ENCODE results near the gene HPCAL1. TPM values are rescaled to one million over a fixed set of nuclear protein-coding genes. Genes with fewer than 3 reads are reported as not detected.

HPCAL1 gene
- total RNA-seq, 2 donors from 2014 or later, result 22.5 to 203 TPM

DNA sequence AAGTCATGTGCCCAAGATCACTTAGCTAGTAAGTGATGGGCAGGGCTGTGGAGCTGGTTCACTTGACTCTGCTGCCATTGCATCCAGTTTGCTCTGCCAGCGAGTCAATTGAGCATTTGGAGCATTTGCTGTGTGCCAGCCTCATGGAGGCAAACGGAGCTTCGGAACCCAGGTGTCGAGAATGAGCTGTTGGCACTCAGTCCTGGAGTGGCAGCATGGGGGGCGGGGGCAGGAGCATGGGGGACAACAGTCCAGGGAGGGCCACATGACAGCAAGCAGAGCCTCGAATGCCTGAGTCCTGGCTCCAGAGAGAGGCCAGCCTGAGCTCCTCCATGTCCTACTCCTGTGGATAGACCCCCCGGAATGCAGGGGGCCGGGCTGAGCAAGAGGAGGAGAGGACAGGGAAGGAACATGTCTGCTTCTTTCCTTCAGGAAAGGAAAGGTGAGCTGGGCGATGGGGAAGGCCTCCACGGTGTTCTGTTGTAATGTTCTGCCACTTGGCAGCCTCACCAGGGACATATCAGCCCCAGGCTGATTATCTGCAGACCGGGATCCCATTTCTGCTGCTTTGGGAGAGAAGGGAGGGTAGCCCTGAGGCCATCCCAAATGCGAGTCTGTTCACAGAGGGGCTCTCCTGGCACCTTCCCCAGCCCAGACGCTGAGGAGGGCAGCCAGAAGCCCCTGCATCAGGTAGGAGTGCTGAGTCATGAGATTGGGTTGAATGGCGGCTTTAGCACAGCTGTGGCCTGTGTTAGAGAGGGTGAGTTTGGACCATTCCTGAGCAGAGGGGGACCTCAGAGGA lies 59.6 kb downstream of the HPCAL1 start:
- no peaks in the 10 kb centered on the region for H3K36me3 ChIP-seq
- intact Hi-C loops (cut with DNase I), result no loop called here
- DNase-seq (ENCODE audit: low spot score), result no peak
- H3K9me3 ChIP-seq, result no peaks in the 10 kb centered on the region
- WGBS, result 64% methylated on average over 14 of the region's 14 CpGs
- no peak overlapping the region for H3K27ac ChIP-seq
- no peaks in the 10 kb centered on the region for H3K4me1 ChIP-seq (replicated peaks)
- H3K27me3 ChIP-seq (replicated peaks; ENCODE audit: insufficient read depth), result no peaks in the 10 kb centered on the region
- TF ChIP-seq POLR2A (IDR thresholded peaks at IDR 0.05) (no peak), POLR2AphosphoS5 (IDR thresholded peaks at IDR 0.05) (no peak)
- TF ChIP-seq, protein P1, sequence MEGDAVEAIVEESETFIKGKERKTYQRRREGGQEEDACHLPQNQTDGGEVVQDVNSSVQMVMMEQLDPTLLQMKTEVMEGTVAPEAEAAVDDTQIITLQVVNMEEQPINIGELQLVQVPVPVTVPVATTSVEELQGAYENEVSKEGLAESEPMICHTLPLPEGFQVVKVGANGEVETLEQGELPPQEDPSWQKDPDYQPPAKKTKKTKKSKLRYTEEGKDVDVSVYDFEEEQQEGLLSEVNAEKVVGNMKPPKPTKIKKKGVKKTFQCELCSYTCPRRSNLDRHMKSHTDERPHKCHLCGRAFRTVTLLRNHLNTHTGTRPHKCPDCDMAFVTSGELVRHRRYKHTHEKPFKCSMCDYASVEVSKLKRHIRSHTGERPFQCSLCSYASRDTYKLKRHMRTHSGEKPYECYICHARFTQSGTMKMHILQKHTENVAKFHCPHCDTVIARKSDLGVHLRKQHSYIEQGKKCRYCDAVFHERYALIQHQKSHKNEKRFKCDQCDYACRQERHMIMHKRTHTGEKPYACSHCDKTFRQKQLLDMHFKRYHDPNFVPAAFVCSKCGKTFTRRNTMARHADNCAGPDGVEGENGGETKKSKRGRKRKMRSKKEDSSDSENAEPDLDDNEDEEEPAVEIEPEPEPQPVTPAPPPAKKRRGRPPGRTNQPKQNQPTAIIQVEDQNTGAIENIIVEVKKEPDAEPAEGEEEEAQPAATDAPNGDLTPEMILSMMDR (IDR thresholded peaks at IDR 0.05), result no peak
- H3K4me3 ChIP-seq, result no peak overlapping the region

DNA sequence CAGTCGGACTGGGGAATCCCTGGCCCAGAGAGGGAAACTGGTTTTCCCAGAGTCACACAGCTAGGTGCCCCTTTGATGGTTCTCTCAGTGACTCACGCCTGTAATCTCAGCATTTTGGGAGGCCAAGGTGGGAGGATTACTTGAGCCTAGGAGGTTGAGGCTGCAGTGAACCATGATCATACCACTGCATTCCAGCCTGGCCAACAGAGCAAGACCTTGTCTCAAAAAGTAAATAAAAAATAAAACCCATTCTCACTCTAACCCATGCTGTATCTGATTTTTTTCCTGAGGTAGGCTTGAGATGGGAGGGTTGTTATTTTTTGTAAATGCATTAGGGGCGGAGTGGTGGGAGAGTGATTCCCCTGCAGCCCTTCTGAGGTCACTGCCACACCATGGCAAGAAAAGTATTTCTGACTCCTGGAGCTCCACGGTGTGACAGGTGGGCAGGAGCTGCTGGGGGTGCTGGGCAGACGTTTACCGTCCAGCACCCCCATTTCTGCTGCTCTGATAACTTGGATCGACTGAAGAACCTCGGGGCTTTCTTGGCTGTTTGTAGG lies 60.3 kb downstream of the HPCAL1 start:
- intact Hi-C loops (cut with DNase I), result no loop called here
- no peaks in the 10 kb centered on the region for H3K4me1 ChIP-seq (replicated peaks)
- 91% methylated on average over 8 of the region's 8 CpGs for WGBS
- no peaks in the 10 kb centered on the region for H3K27me3 ChIP-seq (replicated peaks; ENCODE audit: insufficient read depth)
- H3K4me3 ChIP-seq, result no peak overlapping the region
- H3K27ac ChIP-seq, result no peak overlapping the region
- no peaks in the 10 kb centered on the region for H3K36me3 ChIP-seq
- no peaks in the 10 kb centered on the region for H3K9me3 ChIP-seq
- DNase-seq (ENCODE audit: low spot score), result no peak
- no peak for TF ChIP-seq POLR2AphosphoS5 (IDR thresholded peaks at IDR 0.05)

DNA sequence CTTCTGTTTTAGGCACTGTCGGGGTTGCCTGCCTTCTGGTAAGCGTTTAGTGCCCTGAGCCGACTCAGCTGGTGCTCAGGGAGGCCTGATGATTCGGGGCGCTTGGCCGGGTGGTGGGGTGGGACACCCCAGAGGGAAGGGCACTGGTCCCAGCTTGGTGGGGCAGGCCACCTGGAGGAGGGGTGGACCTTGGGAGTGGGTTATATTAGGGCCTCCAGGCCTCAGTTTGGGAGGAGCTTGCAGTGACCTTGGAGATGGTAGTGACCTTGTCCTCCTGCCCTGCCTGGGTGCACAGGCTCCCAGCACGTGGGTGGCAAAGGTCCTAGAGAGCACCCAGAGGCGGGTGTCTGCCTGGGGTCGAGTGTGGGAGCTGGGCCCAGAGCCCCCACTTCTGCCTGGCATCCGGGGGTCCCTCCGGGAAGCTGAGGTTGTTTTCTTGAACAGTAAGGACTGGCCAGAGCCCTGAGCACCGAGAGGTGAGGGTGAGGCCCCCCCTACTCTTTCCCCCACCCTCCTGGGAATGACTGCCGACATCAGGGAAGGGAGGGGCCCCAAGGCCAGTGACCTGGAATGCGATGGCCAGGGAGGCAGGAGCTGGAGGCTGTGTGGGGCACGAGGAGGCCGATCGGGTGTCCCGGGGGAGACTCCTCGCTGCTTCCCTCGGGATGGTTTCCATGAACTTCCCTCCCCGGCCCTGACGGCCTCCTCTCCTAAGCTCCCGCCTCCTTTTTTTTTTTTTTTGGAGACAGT lies 61.3 kb downstream of the HPCAL1 start:
- Histone ChIP-seq H3K4me1 (replicated peaks) (no peaks in the 10 kb centered on the region), H3K4me3 (no peak overlapping the region), H3K9me3 (no peaks in the 10 kb centered on the region), H3K27ac (no peak overlapping the region), H3K36me3 (no peaks in the 10 kb centered on the region), H3K27me3 (replicated peaks; ENCODE audit: insufficient read depth) (no peaks in the 10 kb centered on the region)
- TF ChIP-seq POLR2AphosphoS5 (IDR thresholded peaks at IDR 0.05) (no peak), POLR2A (IDR thresholded peaks at IDR 0.05) (no peak)
- TF ChIP-seq, protein P1 (IDR thresholded peaks at IDR 0.05), result no peak
- intact Hi-C loops (cut with DNase I), result no loop called here
- WGBS, result 91% methylated on average over 20 of the region's 23 CpGs
- no peak for DNase-seq (ENCODE audit: low spot score)

DNA sequence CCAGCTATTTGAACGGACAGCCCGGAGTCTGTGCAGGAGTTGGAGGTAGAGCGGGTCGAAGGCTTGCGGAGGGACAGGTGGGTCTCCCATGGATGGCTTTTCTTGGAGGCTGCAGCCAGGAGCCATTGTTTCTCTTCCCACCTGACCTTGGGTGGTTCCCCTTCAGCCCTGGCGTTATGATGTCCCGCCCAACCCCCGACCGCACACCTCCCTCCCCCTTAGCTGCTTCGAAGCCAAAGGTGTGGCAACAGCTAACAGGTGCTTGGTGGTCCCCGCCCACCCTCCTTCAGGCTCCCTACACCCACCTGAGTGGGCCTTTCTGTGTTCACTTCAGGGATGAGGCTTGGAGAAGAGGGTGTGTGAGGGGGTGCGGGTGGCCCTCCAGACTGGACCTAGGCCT lies 62.7 kb downstream of the HPCAL1 start:
- H3K9me3 ChIP-seq, result no peaks in the 10 kb centered on the region
- no peak overlapping the region for H3K27ac ChIP-seq
- H3K4me3 ChIP-seq, result no peak overlapping the region
- TF ChIP-seq POLR2A (IDR thresholded peaks at IDR 0.05) (no peak), POLR2AphosphoS5 (IDR thresholded peaks at IDR 0.05) (no peak)
- TF ChIP-seq, protein P1 (IDR thresholded peaks at IDR 0.05), result no peak
- H3K27me3 ChIP-seq (replicated peaks; ENCODE audit: insufficient read depth), result no peaks in the 10 kb centered on the region
- intact Hi-C loops (cut with DNase I), result no loop called here
- no peaks in the 10 kb centered on the region for H3K36me3 ChIP-seq
- no peak for DNase-seq (ENCODE audit: low spot score)
- peaks cover 3% of the 10 kb centered on the region for H3K4me1 ChIP-seq (replicated peaks)
- WGBS, result 93% methylated on average over 12 of the region's 12 CpGs

DNA sequence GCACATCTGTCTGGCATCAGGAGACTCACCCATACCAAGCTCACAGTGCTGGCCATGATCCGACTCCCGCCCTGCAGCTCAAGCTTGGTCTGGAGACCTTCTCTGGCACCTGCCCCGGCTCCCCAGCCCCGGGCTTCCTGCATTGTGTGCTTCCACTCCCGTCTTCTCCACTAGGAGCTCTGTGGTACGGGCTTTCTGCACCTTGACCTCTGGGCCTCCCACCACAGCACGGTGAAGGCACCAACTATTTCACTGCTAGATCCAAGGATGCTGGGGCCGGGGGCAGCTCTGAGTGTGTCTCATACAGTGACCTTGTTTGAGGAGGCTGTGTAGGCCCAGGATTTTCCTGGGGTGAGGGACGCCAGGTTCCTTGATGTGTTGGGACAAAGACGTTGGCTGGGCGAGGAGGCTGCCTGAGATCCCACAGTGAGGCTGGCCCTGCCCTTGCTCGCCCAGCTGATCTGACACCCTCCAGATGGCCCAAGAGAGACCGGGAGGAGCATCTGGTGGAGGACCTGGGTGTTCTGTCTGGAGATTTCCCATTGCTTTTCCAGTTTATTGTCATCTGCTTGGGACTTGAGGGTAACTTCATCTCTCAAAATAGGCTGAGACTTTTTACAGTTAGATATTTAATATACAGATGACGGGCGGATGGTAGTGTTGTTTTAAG lies 64.0 kb downstream of the HPCAL1 start:
- TF ChIP-seq, protein P1 (IDR thresholded peaks at IDR 0.05), result no peak
- TF ChIP-seq POLR2AphosphoS5 (IDR thresholded peaks at IDR 0.05) (no peak), POLR2A (IDR thresholded peaks at IDR 0.05) (no peak)
- Histone ChIP-seq H3K4me3 (no peak overlapping the region), H3K27me3 (replicated peaks; ENCODE audit: insufficient read depth) (no peaks in the 10 kb centered on the region), H3K36me3 (no peaks in the 10 kb centered on the region), H3K9me3 (no peaks in the 10 kb centered on the region), H3K4me1 (replicated peaks) (peaks cover 3% of the 10 kb centered on the region), H3K27ac (no peak overlapping the region)
- intact Hi-C loops (cut with DNase I), result no loop called here
- no peak for DNase-seq (ENCODE audit: low spot score)
- 94% methylated on average over 15 of the region's 15 CpGs for WGBS

Measured in prostate gland (tissue), 2 donors.